ENCODE data around the gene CADM4.

CADM4 gene

DNA sequence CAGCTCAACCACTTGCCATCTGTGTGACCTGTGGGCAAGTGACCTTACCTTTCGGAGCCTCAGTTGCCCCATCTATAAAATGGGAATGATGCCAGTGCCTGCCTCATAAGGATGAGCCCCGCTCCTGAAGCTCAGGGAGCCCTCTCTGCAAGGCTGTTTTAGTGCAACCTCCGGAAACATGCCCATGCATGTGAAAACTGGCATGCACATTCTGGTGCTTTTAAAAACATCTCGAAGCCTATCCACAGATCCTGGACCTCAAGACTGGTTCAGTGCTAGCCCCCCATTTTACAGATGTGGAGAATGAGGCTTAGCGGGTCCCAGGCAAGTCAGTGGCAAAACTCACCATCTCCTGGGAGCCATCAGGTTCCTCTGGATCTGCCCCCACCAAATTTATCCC, 5.6 kb downstream of the CADM4 start:
- DNase-seq (ENCODE audit: low spot score) = no peak

DNA sequence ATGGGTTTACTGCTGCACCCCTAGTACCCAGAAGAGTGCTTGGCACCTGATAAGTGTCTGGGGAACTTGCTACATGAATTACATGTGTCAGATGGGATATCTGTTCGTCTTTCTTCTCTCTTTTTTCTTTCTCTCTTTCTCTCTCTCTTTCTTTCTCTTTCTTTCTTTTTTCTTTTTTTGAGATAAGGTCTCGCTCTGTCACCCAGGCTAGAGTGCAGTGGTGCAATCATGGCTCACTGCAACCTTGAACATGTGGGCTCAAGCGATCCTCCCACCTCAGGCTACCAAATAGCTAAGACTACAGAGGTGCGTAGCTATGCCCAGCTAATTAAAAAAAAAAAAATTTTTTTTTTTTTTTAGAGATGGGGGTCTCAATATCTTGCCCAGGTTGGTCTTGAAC, 6.1 kb downstream of the CADM4 start:
- no peak for DNase-seq (ENCODE audit: low spot score)

DNA sequence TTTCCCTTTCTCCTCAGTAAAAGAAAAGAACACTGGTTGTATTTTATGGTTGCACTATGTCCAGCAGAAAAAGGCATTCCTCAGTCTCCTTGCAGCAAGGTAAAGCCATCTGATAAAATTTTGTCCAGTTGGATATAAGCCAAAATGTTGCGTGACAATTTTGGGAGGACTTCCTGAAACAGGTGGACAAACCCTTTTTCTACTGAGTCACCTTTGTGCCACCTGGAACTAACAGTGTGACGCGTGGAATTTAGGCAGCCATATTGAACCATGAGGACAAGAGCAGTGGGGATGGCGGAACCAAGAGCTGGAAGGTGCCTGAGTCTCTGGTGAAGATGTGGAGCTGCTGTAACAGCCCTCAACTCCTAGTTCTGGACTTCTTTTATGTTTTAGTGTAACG, 8.2 kb downstream of the CADM4 start:
- DNase-seq (ENCODE audit: low spot score) = no peak

DNA sequence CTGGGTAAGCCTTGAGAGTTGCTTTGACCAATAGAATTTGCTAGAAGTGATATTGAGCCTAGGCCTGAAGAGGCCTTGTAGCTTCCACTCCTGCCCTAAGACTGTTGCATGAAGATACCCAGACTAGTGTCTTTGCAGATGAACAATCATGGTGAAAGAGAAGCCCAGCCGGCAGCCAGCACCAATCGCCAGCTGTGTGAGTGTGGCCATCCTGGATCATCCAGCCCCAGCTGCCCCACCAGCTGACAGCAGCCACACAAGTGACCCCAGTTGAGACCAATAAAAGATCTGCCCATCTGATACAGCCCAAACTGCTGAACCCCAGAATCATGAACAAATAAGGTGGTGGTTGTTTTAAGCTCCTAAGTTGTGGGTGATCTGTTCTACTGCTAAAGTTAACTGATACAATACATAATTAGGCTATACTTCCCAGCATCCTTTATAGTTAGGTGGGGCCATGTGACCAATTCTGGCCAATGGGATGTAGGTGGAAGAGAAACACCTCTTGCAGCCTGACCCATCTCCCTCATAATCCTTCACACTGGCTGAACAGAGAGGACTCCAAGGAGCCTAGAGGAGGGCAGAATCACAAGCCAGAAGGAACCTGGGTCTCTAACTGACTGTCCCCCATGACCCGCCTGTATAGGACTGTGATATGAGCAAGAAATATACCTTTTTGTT, 10.9 kb downstream of the CADM4 start:
- DNase-seq (ENCODE audit: low spot score) = no peak

DNA sequence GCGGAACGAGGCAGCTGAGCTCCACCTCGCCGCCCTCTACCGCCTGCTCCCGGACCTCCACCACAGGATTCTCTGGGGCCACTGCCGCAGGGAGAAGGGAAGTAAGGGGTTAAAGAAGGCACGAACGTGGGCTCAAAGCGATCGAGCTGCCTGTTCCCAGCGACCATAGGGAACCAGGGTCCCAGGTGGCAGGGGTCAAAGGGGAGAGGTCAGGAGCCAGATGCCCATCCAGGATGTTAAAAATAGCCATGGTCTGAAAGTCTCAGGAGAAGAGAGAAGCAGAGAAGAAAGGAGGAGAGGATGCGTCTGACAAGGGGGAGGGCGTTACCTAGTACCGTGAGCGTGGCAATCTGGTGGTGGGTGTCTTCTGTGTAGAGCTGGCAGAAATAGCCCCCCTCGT, 12.8 kb downstream of the CADM4 start:
- no peak for DNase-seq (ENCODE audit: low spot score)

DNA sequence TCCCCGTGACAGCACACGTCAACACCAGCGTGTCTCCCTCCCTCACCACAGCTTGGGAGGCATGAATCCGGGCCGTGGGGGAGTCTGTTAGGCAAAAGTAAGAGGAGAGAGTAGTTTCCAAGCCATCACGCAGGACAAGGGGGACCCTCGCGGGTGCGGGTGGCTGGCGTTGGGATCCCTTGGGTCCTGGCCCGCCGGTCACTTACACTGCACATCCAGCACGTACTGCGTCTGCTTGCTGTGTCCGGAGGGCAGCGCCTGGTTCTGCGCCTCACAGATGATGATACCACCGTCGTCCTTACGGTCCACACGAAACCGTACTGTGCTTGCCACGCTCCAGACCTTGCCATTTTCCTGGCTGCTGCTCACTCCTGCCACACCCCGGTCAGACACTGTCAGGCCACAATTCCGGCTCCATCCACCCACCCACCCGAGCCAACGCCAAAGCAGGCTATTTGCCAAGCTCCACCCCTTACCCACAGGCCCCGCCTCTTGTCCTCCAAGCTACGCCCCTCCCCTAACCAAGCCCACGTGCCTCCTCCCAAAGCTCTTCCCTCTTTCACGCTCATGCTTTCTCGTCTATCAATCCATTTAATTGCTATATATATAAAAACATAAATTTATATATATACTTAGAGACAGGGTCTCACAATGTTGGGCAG, 13.6 kb downstream of the CADM4 start:
- DNase-seq (ENCODE audit: low spot score) = peak; percentile 38

DNA sequence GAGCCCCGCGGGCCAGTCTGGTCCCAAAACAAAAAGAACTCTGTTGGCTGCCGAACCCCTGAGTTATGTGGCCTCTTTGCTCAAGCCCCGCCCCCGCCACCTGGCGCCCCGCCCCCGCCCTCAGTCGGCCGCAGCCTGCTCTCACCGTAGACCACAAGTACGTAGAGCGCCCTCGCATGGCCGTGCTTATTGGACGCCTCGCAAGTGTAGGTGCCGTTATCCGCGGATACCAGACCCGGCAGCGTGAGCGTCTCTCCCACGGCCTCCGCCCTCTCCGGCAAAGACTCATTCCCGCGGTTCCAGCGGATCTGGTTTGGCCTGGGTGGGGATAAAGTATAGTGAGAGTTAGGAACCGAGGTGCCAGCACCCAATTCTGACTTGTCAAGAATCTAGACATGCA, 14.7 kb downstream of the CADM4 start:
- DNase-seq (ENCODE audit: low spot score) = no peak

DNA sequence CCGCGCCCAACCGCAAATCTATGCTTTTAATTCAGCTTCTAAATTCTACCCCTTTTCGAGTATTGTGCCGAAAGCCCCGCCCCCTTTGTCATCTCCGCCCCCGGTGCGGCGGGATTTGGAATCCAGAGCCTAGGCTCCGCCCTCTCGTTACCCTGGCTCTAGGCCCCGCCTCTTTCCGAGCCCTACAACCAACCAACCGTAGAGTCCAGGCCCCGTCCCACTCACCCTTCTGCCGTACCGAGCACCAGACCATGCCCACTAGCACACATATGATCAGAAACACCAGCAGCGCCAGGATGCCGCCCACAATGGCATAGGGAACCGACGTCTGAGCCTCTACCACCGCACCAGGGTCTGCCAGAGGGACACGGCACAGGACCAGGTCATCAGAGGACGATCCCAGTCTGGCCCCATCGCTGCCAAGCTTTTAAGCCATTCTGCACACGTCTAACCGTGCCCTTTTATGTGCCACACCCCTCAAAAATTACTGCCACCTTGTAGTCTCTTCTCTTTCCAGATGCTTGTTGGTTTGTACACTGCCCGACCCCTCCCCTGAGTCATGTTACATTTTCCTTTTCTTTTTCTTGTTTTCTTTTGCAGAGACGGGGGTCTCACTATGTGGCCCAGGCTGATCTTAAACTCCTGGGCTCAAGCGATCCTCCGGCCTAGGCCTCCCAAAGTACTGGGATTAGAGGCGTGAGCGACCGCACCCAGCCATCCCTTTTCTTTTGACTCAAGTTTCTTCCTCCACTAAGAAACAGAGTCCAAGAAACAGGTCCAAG, 15.6 kb downstream of the CADM4 start:
- DNase-seq (ENCODE audit: low spot score) = no peak

DNA sequence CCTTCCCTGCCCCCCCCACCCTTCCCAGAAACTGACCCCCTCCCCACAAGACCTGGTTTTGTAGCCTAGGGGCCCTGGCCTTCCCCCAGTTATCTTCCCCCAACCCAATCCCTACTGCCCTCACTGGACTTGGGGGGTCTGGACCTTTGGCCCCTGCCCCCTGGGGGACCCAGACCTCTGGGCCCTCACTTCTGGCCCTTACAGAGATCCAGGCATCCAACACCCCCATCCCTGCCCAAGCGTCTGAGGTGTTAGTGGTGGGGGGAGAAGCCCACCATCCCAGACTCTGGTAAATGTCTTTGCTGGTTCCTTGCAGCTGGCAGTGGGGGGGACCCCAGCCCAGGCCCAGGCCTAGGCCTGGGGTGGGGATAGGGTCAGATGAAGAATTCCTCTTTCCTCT, 16.7 kb downstream of the CADM4 start:
- no peak for DNase-seq (ENCODE audit: low spot score)

DNA sequence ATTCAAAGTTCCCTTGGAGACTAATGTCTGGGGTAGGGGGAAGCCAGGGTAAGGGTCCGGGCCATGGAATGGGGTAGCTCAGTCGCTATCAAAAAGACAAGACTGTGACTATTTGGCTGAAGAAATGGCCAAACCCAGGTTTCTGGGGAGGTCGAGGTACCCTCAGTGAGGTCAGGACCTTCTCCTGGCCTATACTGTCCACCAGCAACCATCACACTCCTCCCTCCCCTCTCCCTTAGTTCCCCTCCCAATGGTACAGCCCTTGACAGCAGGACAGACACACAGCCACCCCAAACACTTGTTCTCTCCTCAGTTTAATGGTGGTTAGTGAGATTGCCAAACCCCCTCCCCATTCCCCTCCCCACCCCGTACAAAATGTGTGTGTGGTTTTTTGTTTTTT, 17.6 kb downstream of the CADM4 start:
- no peak for DNase-seq (ENCODE audit: low spot score)

DNA sequence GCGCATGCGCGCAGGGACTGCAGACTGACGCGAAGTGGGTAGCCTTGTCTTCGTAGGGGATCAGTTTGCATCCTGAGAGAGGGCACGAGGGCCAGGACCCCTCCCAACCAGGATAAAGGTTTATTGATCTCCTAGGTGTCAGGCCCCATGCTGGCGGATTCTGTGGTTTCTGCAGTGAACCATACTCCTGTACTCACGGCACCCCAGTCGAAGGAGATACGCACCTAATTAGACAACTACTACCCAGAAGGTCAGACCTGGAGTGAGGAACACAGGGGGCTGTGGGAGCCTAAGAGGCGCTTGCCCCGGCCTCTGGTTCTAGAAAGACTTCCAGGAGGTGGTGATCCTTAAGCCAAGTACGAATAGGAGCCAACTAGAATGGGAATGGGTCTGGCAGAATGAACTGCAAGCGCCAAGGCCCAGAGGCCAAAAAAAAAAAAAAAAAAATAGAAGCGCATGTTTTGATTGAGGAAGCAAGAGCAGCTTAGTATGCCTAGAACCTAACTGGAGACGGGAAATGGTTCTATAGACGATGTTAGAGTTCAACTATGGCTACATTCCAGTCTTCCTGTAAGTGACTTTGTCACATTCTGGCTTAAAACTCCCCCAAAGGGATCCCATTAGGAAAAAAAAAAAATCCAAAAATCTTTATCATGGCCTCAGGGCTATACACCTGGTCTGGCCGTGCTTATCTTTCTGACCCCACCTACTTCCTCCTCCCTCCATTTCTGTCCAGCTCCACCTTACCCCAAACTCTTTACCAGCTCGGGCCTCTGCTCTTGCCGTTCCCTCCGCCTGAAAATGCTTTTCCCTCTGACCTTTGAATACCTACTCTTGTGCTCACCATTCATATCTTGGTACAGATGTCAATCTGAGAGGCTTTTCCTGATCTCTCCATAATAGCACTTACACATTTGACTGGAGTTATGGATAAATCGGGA, 19.3 kb downstream of the CADM4 start:
- no peak for DNase-seq (ENCODE audit: low spot score)

DNA sequence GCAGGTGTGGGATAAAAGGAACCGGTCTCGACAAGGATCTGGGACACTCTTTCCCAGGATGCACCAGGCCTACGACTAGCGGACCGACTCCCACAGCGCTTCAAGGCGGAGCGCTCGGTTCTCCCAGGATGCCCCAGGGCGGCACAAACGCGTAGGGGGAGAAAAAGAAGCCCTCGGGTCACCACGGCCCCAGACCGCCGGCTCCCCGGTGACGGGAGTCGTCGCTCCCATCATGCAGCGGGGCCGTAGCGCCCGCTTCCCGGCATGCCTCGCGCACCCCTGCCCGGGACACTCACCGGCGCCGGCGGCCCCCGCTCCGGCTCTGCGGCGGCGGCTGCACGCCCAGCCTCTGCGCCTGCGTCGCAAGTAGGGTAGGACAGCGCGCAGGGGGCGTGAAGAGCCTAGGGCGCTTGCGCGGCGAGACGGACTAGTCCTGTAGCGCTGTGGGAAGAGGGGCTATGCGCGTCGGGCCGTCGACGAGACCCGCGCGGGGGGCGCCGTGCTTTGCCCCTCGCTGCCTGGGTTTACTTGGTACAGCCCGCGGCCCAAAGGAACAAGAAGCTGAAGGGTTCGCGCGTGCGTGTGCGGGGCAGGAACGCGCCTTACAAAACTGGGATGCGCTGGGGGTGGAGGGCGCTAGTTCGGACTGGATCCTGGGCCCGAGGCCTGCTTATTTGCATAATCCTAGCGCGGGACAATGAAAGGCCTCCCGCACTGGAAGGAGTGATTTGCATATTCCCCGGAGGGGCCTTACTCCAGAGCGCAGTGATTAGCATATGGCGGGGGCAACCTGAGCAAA, 20.2 kb downstream of the CADM4 start, which contains the start of gene ZNF428:
Gene ZNF428, minus strand, starts transcription at position 368 of the 799 bp plus-strand sequence. CDS start 5,325 bp downstream, outside the sequence.
- peak; percentile 96 for DNase-seq (ENCODE audit: low spot score)

DNA sequence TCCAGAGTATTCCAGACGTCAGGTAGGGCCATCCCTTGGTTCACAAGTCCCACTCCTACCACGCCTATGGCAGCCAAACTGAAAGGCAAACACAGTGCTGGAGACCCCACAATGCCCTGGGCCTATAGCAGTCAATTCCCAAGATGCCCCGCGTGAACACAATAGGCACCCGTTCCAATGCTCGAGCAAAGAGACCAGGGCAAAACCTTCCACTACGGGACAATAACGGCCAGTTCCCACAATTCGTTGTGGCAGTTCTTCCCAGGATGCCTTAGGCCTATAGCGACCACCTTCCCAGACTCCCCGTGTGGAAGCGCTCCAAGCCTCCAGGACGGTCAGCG, 20.8 kb downstream of the CADM4 start:
- DNase-seq (ENCODE audit: low spot score) = no peak

DNA sequence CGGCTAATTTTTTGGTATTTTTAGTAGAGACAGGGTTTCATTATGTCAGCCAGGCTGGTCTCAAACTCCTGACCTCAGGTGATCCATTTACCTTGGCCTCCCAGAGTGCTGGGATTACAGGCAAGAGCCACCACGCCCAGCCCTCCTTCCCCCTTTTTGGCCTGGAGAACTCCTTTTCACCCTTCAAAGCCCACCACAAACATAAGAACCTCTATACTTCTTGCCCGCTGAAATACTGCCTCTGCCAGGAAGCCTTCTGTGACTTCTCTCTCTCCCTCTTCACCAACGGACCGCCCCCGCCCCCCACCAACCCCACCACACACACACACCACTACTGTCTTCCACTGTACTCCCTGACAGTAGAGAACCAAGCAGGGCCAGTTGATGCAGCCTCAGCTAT, 22.7 kb downstream of the CADM4 start:
- DNase-seq (ENCODE audit: low spot score) = no peak

DNA sequence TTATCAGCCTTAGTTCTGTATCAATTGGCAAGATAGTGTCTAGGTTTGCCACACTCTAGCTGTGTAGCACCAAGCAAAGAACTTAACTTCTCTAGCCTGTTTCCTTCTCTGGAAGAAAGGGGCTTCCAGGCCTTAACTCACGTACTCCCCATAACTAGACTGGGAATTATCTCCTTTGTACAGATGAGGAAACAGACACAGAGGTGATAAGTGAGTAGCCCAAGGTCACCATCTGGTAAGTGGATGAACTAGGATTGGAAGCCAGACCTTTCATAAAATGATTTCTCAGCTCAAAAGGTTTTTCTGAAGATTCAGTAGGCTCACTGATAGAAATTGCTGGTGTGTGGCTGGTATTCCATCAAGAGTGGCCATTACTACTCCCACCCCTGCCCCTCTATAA, 23.3 kb downstream of the CADM4 start:
- no peak for DNase-seq (ENCODE audit: low spot score)

DNA sequence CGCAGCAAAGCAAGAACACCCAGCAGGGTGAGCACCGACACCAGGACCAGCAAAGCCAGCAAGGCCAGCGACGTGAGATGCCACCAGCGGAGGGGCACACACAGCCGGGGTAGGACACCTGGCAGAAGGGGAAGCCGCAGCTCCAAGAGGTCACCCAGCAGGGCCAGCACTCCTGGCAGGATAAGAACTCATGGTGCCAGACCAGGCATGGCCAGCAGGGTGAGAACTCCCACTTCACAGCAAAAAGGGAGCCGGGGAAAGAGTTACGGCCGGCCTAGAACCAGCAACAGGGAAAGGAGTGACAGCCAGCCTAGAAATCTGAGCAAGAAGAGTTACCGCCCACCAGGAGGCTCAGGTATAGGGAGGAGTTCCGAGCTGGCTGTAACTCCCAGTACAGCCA, 27.3 kb downstream of the CADM4 start:
- DNase-seq (ENCODE audit: low spot score) = no peak

DNA sequence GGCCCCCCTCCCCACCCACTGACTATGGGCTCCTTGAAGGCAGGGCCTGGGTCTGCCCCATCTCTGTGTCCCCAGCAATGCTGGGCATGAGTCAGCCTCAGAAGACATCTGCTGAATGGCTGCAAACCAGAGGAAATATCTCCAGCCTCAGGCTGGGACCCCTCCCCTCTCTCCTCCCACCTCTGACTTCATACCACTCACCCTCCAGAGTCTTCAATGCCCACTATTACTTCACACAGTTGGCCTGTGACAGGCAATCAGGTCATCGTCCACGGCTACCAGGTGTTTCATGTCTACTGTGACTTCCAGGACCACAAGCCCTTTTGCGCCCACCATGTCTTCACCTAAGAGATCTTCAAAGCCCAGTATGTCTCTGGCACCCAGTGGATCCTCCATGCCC, 27.9 kb downstream of the CADM4 start, which contains the start of gene SRRM5:
Gene SRRM5, plus strand, starts transcription at position 301 of the 400 bp plus-strand sequence. Its CDS starts 34 bp downstream, at position 335.
- DNase-seq (ENCODE audit: low spot score) = no peak

DNA sequence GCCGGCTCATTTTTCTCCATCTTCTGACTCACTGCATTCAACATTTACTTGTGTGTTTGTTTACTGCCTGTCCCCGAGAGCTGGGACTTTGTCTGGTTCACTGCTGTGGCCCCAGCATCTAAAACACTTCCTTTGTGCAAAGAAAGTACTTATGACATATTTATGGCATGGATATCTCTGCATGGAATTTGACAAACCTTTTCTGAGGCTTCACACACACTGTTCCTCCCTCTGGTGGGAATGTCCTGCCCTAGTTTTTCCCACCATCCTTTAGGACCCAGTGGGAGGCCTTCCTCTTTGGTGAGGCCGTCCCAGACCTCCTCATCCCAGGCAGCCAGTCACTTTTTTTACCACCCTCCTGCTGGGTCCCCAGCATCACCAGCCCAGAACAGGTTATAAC, 29.2 kb downstream of the CADM4 start:
- no peak for DNase-seq (ENCODE audit: low spot score)

DNA sequence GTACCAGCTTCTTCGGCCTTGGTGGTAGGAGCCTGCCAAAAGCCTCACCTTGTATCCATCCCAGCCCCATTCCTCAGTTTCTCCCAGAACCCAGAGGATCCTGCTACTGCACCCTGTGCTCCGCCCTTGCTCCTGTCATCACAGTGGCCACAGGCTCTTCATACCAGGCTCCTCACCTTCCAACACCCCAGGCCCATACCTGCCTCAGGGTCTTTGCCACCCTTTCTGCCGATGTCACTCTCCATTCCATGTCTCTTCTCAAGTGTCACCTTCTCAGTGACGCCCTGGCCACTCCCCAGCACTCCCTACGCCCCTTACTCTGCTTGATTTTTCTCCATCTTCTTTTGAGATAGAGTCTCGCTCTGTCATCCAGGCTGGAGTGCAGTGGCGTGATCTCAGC, 29.8 kb downstream of the CADM4 start:
- no peak for DNase-seq (ENCODE audit: low spot score)

DNA sequence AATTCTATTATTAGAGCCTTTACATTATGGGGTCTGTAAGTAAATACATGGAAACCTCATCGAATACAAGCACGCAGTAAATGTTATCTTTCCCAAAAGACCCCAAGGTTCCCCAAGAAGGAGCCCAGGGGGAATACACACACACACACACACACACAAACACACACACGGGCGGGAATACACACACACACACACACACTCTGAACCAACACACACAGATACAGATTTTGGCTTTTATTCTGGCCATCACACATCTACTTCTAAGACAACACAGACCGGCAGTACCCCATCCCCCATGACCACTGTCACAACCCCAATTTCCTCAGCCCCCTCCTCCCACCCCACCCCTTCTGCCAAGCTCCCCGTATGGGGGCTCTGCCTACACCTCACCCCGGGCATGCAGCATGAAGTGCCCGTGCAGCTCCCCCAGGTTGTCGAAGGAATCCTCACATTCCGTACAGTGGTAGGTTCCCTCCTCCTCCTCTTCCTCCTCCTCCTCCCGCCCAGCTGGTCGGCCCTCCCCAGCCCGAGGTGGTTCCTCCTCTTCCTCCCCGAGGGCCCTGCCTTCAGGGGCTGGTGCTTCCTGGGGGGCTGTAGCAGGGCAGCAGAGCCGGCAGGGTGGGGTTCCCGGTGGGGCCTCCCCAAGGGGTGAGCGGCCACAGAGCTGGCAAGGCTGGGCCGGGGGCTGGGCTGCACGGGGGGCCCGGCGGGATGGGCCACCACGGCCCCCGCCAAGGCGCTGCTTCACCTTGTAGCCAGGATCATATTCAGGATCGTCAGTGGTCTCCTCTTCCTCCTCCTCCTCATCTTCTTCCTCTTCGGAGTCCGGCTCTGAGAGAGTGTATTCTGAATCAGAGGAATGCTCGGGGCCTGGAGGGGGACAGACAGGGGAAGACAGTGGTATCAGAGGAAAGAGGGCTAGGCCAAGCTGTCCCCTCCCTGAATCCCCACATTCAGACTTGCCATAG, 32.1 kb downstream of the CADM4 start:
- no peak for DNase-seq (ENCODE audit: low spot score)
